ENCODE measurements around the gene TTR. TPM values are rescaled to one million over a fixed set of nuclear protein-coding genes. Genes with fewer than 3 reads are reported as not detected.

The TTR gene
- total RNA-seq, 2 donors from 2014 or later, result 1.7 to 2.8 TPM

DNA sequence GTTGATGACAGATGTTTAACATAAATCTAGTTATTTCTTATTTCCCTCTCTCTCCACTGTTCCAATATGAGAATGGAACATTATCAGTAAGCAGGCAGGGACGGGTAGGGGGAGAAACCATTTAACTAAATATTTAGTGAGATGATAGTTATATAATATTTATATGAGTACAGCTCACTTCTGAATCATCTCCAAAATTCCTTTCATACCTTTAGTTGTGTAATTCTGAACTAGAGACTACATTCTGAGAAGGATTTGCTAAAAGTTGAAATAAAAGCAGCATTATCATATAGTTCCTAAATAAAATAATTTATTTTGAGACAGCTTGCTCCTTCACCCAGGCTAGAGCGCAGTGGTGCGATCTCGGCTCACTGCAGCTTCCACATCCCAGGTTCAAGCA is 51.3 kb downstream of the TTR start:
- DNase-seq, result no peak
- TF ChIP-seq, protein P1, sequence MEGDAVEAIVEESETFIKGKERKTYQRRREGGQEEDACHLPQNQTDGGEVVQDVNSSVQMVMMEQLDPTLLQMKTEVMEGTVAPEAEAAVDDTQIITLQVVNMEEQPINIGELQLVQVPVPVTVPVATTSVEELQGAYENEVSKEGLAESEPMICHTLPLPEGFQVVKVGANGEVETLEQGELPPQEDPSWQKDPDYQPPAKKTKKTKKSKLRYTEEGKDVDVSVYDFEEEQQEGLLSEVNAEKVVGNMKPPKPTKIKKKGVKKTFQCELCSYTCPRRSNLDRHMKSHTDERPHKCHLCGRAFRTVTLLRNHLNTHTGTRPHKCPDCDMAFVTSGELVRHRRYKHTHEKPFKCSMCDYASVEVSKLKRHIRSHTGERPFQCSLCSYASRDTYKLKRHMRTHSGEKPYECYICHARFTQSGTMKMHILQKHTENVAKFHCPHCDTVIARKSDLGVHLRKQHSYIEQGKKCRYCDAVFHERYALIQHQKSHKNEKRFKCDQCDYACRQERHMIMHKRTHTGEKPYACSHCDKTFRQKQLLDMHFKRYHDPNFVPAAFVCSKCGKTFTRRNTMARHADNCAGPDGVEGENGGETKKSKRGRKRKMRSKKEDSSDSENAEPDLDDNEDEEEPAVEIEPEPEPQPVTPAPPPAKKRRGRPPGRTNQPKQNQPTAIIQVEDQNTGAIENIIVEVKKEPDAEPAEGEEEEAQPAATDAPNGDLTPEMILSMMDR (IDR thresholded peaks at IDR 0.05), result no peak
- Histone ChIP-seq H3K4me3 (no peak overlapping the region), H3K27ac (no peak overlapping the region), H3K4me1 (no peaks in the 10 kb centered on the region), H3K36me3 (no peaks in the 10 kb centered on the region), H3K9me3 (no peaks in the 10 kb centered on the region), H3K9ac (ENCODE audit: low read depth in 2 of 2, low read length in 2 of 2) (no peak overlapping the region), H3K27me3 (no peaks in the 10 kb centered on the region)
- intact Hi-C loops (cut with DNase I), result no loop called here

DNA sequence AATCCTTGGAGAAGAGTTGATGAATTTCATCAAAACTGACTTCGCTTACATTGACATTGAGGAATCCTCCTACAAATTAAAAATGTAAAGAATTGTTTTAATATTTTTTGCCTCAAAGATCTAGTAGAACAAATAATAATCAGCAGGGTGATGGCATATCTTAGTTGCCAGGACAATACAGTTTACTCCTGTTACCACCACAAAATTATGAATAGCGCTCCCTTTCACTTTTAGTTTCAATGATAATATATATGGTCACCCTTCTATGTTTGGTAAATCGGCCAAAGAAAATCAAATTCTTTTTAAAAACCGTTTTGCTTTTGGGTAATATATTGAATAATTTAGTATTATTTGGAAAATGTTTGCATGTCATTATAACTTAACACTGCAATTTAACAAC is 53.7 kb downstream of the TTR start:
- no peak for DNase-seq
- intact Hi-C loops (cut with DNase I), result no loop called here
- Histone ChIP-seq H3K27me3 (no peaks in the 10 kb centered on the region), H3K4me3 (no peak overlapping the region), H3K36me3 (no peaks in the 10 kb centered on the region), H3K9me3 (no peaks in the 10 kb centered on the region), H3K4me1 (no peaks in the 10 kb centered on the region), H3K27ac (no peak overlapping the region), H3K9ac (ENCODE audit: low read depth in 2 of 2, low read length in 2 of 2) (no peak overlapping the region)
- TF ChIP-seq, protein P1 (IDR thresholded peaks at IDR 0.05), result no peak

DNA sequence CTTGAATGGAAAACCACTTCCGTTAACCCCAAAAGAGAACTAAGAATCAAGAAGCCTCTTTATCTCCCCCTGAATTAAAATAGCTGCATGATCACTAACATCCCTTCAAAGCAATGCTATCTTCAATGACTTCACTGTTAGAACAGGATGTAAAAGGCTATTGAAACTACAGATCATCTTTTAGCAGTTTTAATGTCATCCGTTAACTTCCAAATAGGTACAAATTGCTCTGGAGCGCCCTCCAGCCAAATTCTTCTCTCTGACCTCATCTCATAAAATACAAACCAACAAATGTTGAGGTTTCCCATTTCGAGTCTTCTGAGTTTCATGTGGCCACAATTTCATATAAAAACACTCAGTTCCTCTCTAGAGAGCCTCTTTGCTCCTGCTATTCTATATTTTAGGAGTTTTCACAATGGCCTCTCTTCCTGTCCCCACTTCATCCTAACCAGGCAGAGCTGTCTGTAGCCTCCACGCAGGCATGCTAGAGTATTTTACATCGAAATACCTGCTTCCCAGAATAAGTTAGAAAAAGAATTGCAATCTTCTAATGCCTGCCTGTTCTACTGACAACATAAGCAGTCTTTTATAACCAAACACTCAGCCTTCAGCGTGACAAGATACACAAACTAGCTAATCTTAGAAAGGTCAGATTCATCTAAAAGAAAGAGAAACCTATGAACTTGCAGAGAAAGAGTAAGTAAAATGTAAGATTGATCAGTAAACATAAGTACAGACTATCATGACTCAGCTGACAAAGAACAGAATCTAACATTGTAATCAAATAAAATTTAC is 54.9 kb downstream of the TTR start:
- Histone ChIP-seq H3K36me3 (no peaks in the 10 kb centered on the region), H3K4me1 (no peaks in the 10 kb centered on the region), H3K27ac (no peak overlapping the region), H3K4me3 (no peak overlapping the region), H3K9ac (ENCODE audit: low read depth in 2 of 2, low read length in 2 of 2) (no peak overlapping the region), H3K27me3 (no peaks in the 10 kb centered on the region), H3K9me3 (no peaks in the 10 kb centered on the region)
- TF ChIP-seq, protein P1 (IDR thresholded peaks at IDR 0.05), result no peak
- intact Hi-C loops (cut with DNase I), result no loop called here
- no peak for DNase-seq

DNA sequence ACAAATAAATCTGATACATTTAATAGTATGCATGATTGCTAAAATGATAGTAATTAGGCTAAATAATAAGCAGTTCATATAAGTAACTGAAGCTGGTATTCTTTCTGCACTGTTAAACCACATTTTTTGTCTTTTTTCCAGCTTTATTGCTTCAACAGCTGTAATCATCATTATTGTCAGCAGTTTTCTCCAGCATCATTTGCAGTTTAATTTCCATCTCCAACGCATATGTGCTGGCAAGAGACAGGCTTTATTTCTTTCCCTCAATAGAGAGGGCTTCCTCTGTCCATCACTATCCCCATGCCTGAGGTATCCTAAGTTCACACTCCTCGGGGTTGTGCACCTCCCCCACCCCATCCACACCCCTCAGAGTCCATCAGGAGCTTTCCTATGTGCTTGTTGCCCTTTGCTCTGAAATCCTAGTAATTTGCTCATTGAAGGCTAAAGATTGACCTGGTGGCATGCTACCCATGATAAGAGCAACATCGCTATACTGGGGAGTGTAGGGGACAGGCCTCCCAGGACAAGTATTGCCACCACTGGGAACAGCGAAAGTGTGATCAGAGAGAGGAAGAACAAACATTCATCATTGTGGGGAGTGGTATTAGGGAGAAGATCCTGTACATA is 55.6 kb downstream of the TTR start:
- intact Hi-C loops (cut with DNase I), result no loop called here
- Histone ChIP-seq H3K27ac (no peak overlapping the region), H3K27me3 (no peaks in the 10 kb centered on the region), H3K9me3 (no peaks in the 10 kb centered on the region), H3K9ac (ENCODE audit: low read depth in 2 of 2, low read length in 2 of 2) (no peak overlapping the region), H3K36me3 (no peaks in the 10 kb centered on the region), H3K4me3 (no peak overlapping the region), H3K4me1 (no peaks in the 10 kb centered on the region)
- TF ChIP-seq, protein P1 (IDR thresholded peaks at IDR 0.05), result no peak
- no peak for DNase-seq

Other genes with a start within 250 kb of the TTR start
- gene DSG4, start 215.1 kb upstream of the TTR start, total RNA-seq, result under 1 TPM; 0.16 to 0.27 TPM
- gene DSG3, start 144.1 kb upstream of the TTR start, total RNA-seq, result under 1 TPM; 0.07 to 0.40 TPM
- gene DSG2, start 93.7 kb upstream of the TTR start, total RNA-seq, result 100 to 1,000 TPM; 237 to 308 TPM
- 1 to 10 TPM; 5.7 to 7.5 TPM for gene B4GALT6, start 92.7 kb downstream of the TTR start, total RNA-seq
- gene SLC25A52, start 169.0 kb downstream of the TTR start, total RNA-seq, result not detected